Activated CD8-positive, alpha-beta memory T cell treated with anti-CD3 and anti-CD28 coated beads for 1 hour (primary cell): ENCODE results near the gene HECW1.
"Not testable (repeated sequence)": the region's sequence is repeated elsewhere in the genome, so short reads cannot be mapped to it uniquely, and the experiment has no call there.

ENCODE experiments used
- DNase-seq, 2 donors: peaks; one replicate each; pipeline ENCODE4 v3.0.0-alpha.2; 2020; ENCODE audit warnings: low read depth in 1 of 2; ENCODE audit errors: extremely low read depth in 1 of 2

The HECW1 gene

DNA sequence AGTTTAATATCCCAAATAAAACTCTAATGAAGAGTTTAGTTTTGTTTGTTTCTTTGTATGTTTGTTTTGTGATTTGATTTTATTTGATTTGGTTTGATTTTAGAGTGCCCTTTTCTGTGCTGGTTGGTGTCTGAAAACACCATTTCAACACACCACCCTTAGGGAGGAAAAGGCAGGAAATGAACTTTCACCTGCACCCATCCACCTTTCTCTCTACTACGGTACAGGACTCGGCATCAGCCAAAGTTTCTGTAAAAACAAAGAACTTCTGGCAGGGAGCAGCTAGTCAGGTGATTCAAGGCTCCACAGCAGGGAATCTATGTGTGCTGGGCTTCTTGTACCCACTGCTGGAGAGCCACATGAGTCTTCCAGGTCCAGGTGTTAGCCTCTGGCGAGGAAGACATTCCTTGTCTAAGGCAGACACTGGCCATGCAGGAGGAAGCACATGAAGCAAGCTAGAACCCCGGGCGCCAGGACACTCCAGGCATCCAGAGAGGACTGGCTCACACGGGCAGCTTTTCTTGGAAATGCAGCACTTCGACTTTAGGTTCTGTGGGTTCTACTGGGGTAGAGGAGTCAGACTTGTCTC, 448.4 kb downstream of the HECW1 start:
- no peak for DNase-seq

DNA sequence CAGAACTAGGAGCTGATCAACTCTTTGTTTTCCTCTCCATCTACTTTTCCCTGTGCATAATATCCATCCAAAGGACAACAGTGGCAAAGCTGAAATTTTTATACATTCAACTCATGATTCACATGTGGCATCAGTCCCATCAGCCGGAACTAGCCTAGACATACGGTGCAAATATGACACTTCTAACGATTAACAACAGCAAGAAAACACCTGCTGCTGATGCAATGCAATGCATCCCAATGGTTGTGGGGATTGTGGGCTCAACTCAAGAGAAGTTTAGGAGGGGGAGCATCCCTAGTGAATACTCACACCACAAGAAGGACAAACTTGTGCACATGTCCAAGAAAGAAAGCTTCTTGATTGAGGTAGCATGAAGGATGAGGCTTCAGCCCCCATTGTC, 449.9 kb downstream of the HECW1 start:
- DNase-seq: no peak

DNA sequence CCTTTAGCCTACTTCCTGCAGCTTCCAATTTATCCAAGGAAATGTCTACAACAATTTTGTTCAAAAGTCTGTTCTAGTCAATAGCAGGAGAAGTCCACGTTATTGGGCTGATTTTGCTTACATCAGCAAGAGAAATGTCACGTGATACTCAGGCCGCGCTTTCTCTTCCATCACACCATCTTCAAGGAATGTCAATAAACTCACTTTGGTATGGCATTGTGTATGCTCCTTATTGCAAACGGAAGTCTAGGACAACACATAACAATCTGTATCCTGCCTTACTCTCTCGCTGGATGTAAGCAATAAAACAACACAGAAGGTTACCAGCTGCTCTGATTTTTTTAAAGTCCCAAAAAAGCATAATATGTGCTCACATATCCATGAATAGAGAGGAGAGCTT, 453.3 kb downstream of the HECW1 start:
- DNase-seq: no peak

DNA sequence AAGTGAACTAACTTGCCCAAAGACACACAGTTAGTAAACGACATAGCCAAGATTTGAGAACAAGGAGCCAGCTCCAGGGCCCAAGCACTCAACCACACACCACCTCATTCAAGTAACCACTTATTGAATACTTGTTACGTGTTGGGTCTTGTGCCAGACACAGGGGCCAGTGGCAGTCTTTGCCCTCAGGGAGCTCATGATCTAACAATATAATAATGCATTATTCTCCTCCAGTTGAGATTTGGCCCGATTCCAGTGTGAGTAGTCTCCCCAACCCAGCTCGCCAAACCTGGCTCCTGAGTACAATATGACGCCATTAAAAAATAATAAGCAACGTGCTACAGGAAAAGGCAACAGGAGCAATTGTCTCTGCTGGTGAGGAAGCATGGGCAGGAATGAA, 456.1 kb downstream of the HECW1 start:
- no peak for DNase-seq

DNA sequence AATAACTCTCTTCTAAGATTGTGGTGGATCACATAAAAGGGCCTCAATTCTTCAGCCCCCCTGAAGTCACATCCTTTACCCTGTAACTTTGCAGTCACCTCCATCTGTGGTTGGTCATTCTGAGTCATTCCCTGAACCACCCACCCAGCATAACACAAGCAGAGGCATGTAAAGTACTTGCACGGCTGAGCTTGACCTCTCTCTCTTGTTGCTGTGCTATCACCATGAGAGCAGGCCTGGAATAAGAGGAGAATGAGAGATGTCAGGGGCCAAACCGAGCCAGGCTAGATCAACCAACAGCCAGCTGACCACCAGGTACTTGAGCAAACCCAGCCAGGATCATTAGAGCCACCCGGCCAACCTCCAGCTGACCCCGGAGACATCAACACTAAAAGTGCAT, 457.0 kb downstream of the HECW1 start:
- DNase-seq: no peak

DNA sequence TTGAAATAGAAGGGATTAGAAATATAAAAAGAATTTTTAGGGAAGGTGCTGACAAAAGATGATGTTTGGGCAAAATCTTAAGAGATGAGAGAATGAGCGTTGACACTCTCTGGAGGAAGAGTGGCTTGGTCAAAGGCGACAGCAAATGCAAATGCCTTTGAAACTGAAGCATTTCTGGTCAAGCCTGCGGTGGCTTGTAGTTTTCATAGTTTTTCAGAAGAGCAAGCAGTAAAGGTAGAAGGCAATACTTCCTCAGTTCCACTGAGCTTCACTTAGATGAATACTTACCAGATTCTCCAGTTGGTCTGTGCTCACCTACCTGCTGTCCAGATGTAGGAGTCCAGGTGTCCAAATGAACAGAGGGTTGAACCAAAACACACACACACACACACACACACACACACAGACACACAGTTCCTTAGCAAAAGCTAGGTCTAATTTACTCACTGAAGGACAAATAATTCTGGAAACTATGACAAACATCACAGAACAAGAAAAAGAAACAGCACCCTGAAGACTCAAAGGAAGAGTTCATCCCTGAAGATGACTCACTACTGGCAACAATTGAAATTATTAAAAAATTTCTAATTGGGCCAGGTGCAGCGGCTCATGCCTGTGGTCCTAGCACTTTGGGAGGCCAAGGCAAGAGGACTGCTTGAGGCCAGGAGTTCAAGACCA, 458.4 kb downstream of the HECW1 start:
- no peak for DNase-seq

DNA sequence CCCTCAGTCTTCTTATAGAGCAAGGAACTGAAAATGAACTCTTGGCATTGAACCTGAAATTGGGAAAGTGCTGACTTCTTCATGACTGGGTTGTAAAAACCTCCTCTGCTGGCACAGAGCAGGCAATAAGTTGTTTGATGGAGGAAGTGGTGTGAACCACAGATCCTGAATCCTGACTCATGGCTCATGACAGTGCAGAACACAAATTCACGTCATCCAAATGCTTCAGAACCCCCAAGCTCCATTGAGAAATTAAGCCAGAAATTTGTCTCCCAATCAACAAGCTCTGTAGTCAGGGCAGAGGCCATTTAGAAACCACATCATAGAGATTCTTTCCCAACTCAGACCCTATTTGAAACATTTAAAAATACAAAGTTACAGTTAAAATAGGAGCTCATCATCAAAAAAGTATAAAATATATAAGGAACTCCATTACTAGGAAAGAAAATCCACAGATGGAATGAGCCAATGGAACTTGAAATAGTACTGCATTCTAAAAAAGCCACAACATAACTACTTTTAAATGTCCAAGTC, 460.1 kb downstream of the HECW1 start:
- no peak for DNase-seq

DNA sequence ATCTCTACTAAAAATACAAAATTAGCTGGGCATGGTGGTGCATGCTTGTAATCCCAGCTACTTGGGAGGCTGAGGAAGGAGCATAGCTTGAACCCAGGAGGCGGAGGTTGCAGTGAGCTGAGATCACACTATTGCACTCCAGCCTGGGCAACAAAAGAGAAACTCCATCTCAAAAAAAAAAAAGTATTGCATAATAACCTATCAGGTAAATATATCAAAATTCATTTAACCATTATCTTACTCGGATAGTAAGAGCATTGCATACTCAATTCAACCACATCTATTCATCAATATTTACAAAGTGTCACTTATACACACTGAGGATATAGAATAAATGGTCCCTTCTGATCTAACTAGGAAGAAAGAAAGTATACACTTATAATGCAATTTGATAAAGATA, 461.4 kb downstream of the HECW1 start:
- not testable (repeated sequence) for DNase-seq

DNA sequence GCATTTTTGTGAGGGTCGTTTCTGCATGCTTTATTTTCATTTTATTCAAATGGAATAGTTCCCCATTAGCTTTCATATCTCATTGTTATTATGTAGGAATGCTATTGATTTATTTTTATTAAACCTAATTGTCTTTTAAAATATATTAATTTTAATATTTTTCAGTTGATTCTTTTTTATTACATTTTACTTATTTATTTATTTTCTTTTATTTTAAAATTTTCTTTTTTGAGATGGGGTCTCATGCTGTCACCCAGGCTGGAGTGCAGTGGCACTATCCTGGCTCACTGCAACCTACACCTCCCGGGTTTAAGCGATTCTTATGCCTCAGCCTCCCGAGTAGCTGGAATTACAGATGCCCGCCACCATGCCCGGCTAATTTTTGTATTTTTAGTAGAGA, 463.1 kb downstream of the HECW1 start:
- DNase-seq: no peak

DNA sequence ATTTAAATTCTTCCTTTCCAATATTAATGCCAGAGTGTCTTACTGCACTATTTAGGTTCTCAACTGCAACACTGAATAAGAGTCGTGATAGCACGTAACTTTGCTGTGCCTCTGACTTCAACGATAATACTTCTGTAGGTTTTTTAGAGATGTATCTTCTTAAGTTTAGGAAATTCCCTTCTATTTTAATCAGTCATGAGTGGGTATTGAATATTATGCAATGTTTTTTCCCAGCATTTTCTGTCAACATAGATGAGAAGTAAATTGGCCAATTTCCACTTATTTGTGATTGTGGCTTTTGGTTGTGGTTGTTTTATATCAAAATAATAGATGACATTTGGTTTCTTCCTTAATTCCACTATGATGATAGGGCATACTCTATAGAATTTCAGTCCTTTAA, 463.8 kb downstream of the HECW1 start:
- DNase-seq: no peak

DNA sequence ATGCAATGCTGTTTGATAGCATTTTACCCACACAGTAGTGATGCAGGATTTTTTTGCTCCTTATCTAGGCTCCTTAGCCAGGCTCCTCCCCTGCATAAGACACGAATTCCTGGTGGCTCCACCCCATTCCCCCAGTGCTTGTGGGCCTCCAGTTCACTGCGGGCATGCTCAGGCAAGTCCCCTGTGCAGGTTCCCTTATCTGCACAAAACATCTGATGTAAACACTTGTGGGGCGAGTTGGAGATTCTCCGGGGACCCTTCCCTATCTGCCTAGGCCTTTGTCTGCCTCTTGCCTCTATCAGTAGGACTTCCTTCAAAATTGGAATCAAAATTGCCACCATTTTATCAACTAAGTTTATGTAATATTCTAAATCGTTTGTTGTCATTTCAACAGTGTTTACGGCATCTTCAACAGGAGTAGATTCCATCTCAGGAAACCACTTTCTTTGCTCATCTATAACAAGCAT, 465.1 kb downstream of the HECW1 start:
- no peak for DNase-seq

DNA sequence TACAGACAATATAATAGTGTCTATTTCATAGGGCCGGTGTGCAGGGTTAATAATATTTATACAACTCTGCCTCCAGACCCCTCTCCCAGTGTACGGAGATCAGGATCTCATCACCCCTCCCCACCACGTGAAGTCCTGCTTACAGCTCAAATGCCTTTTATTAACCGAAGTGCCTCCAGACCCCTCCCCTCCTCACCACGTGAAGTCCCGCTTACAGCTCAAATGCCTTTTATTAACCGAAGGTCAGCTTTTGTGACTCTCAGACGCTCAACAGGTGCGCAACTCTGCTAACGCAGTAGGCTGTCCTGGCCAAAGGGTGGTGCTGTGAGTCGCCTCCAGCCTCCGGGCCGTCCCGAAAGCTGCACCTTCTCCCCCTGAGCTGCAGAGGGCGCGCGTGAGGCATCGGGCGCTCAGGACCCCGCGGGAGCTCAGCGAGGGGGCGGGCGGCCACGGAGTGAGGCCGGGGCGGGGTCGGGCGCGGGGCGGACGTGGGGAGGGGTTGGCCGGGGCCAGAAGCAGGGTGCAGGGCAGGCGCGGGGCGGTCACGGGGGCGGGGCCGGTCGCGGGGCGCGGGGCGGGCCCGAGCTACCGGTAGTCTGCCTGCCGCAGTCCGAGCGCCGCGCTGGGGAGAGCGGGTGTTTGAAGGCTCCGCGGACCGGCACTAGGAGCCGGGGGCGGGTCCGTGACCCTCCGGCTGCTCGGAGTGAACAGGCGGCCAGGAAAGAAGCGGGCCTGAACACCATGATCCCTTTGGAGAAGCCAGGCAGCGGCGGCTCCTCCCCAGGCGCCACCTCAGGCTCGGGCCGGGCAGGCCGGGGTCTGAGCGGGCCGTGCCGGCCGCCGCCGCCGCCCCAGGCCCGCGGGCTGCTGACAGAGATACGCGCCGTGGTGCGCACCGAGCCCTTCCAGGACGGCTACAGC, 470.3 kb downstream of the HECW1 start, which contains the start of gene STK17A:
Gene STK17A, plus strand, starts transcription at position 606 of the 921 bp plus-strand sequence. Its CDS starts 136 bp downstream, at position 742.
- peak; percentile 85 to 90 for DNase-seq

DNA sequence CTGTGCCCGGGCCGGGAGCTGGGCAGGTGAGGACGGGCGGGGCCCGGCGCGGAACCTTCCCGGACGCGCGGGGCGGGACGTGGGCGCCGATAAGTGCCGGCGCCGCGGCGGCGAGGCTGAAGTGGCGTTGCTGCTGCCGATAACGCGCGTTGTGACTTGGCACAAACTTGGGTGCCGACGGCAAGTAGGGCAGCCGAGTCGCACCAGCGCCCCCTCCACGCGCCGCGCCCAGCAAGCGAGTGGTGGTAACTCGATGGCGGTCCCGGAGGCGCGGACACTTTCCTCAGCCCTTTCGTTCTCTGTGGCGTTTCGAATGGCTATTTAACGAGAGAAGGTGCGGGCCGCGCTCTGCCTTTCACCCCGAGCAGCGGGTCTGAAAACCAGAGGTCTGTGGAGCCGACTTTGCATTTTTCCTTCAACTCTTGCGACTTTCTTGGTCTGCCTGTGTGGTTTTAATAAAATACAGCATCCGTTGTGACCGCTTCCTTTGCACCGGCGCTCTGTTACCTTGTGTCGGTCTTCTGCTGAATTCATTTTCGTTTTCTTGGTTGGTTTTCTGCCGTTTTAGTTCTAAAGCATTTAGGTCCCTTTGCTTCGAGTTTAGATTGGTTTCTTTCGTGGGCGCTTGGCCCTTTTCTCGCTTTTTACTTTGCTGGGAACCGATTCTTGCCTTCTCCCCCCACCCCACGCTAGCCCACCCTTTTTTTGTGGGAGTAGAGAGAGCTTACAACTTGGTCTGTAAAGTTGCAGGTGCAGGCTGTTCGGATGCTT, 471.2 kb downstream of the HECW1 start:
- peak in 1 of 2 donors; percentile 52 for DNase-seq

DNA sequence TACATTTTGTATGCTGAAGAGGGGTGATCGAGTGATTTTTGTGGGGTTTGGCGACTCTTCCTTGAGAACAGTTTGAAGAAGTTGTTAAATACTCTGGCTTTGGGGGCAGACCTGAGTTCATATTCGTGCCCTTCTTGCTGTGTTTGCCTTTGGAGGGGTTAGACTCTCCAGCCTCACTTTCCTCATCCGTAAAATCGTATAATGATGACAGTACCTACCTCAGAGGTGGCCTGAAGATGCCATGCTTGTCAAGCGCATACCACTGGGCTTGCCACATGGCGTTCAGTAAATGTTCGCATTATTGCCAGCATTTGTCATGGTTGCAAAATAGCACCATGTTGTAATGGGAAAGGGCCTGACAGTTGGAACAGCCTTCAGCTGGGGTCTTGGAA, 471.7 kb downstream of the HECW1 start:
- DNase-seq: no peak

DNA sequence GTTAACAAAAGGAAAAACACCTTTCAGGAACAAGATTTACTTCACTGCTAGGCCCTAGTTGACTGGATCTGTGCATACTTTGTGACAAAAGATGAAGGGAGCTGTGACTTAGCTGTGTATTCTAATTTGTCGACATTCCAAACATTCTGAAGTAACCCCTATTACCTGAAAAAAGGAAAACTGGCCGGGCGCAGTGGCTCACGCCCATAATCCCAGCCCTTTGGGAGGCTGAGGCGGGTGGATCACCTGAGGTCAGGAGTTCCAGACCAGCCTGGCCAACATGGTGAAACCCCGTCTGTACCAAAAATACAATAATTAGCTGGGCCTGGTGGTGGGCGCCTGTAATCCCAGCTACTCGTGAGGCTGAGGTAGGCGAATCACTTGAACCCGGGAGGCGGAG, 472.3 kb downstream of the HECW1 start:
- DNase-seq: not testable (repeated sequence)

DNA sequence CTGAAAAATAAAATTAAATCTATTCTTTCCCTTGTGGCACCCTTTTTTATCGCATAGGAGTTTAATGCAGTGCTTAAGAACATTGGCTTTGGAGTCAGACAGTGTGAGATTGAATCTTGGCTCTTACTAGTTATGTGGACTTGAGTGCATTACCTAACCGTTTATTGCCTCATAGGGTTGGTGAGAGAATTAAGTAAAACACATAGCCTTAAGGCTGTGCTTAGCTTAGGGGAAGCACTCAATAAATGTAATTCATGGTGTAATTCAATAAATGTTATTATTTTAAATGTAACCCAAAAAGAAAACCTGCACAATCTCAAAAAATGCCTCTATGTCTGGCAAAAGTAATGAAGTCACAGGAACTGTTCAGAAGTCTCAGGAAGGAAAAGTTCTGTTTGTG, 473.1 kb downstream of the HECW1 start:
- DNase-seq: no peak

DNA sequence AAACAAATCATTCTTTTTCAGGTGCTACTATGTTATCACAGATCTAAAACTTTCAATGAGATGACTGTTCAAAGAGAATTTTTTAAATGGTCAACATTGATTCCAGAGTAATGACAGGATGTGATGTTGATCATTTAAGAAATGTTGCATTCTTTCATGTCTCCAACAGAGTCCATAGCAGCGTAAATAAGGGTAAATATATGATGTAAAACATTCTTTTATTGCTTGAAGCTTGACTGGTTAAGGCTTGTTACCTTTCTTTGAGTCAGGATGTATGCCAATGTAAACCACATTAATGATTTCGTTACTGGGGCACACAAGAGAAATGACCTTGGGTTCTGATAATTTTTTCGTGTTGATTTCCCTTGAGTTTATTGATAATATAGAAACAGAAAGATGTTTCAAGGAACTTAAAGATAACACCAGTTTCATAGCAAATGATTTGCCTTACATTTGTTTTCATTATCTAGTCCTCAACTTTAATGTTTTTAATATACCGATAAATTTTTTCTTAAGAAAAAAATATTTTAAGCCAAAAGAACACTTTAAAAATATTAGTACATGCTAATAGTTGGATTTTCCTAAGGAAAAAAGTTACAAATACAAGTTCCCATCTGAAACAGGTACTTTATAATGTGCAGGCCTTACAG, 473.9 kb downstream of the HECW1 start:
- no peak for DNase-seq

DNA sequence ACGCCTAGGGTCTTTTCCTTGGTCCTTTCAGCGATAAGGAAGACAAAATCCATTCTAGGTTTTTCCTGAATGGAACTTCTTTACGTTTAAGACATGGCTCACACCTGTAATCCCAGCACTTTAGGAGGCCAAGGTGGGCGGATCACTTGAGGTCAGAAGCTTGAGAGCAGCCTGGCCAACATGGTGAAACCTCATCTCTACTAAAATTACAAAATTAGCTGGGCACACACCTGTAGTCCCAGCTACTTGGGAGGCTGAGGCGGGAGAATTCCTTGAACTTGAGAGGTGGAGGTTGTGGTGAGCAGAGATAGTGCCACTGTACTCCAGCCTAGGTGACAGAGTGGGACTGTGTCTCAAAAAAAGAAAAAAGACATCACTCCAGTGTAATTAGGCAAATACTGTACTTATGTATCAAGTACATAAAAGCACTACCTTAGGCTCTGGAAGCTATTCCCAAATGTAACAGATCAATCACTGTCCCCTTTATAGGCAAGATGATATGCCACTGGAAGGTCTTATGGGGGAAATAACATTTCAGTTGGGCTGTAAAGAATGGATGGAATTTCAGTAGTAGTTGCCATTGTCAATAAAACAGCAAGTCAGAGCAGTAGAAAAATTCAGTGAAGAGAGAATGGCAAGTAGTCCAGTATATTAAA, 476.2 kb downstream of the HECW1 start:
- no peak for DNase-seq

DNA sequence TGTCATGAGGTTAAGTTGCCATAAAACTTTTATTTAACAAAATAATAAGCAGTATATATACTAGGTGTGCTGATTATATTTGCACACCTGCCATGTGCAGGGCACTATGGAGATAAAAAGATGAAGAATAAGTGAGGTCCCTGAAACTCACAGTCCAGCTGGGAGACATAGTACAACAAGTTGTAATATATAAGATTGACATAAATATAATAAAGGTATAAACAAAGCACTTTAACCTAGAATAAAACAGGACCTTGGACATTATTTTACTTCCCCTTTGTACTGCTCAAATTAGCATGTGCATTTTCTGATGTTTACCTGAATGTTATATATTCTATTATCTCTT, 476.7 kb downstream of the HECW1 start:
- DNase-seq: no peak

DNA sequence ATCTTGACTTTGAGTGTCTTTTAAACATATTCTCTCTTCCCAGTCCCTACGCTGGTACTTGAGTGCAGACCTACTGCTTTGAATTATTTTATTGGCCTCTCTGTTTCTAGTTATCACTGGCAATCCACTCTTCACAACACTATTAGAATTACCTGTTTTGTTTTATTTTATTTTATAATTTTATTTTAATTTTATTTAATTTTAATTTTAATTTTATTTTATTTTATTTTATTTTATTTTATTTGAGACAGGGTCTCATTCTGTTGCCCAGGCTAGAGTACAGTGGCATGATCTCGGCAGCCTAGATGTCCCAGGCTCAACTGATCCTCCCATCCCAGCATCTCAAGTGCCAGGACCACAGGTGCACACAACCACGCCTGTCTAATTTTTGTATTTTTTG, 477.3 kb downstream of the HECW1 start:
- no peak for DNase-seq
